Adrenal gland (tissue), 5 donors: ENCODE data around the gene DNAH11.

ENCODE experiments used
- POLR2A ChIP-seq, 2 donors: fragments of 450-650 bp; IDR thresholded peaks; one replicate each; pipeline ENCODE4 v1.6.1; 2017; ENCODE audit warnings: antibody characterized with exemption in 2 of 2, mild to moderate bottlenecking in 2 of 2, moderate library complexity in 1 of 2
- TF ChIP-seq, protein P1 (sequence below), 6 experiments: fragments of 450-650 bp in 4 of 6; fragments of 200-600 bp in 2 of 6; sonication (generic) in 1 of 6; IDR thresholded peaks; 1 replicate in 5 of 6; 2 replicates in 1 of 6; pipeline versions ENCODE4 v1.5.1 to v1.8.0; 2016 to 2021; ENCODE audit warnings: antibody characterized with exemption in 6 of 6, mild to moderate bottlenecking in 2 of 6, moderate library complexity in 1 of 6
- donor health status: DM: no; HTN: no; CAD: no.

DNA sequence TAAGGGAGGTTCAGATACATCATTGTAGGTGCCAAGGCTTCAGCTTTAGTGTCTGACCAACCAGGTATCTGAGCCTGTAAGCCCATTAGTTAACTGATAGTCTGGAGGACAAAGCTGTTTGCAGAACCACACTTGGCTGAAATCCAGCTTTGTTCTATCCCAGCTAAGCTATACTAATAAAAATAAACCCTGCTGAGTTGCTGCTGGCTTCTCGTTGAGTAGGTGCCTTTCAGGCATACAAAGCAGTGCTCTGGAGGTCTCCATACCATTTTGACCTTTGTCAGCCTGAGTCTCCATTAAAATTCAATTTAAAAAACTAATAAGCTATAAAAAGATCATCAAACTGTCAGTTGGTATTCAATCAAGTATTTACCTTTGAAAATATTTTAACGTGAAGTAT lies 380.8 kb downstream of the DNAH11 start:
- TF ChIP-seq POLR2A (IDR thresholded peaks at IDR 0.05), result no peak
- TF ChIP-seq, protein P1, sequence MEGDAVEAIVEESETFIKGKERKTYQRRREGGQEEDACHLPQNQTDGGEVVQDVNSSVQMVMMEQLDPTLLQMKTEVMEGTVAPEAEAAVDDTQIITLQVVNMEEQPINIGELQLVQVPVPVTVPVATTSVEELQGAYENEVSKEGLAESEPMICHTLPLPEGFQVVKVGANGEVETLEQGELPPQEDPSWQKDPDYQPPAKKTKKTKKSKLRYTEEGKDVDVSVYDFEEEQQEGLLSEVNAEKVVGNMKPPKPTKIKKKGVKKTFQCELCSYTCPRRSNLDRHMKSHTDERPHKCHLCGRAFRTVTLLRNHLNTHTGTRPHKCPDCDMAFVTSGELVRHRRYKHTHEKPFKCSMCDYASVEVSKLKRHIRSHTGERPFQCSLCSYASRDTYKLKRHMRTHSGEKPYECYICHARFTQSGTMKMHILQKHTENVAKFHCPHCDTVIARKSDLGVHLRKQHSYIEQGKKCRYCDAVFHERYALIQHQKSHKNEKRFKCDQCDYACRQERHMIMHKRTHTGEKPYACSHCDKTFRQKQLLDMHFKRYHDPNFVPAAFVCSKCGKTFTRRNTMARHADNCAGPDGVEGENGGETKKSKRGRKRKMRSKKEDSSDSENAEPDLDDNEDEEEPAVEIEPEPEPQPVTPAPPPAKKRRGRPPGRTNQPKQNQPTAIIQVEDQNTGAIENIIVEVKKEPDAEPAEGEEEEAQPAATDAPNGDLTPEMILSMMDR (IDR thresholded peaks at IDR 0.05), result no peak
